Tibial nerve (tissue), 4 donors: Measurements from ENCODE around the gene SLC26A9. TPM values are rescaled to one million over a fixed set of nuclear protein-coding genes. Genes with fewer than 3 reads are reported as not detected.

Experiments used
- DNase-seq, 2 donors: peaks; one replicate each; pipeline ENCODE4 v3.0.0-alpha.2; 2019; ENCODE audit warnings: low spot score in 2 of 2
- H3K27ac ChIP-seq, 4 donors: fragments of 200-600 bp; sonication (generic) in 3 of 4; one replicate each; pipeline ENCODE4 v1.5.1; 2017 to 2019; ENCODE audit warnings: mild to moderate bottlenecking in 1 of 4
- H3K27me3 ChIP-seq, 2 donors: fragments of 200-600 bp; sonication (generic) in 1 of 2; one replicate each; pipeline versions ENCODE4 v1.5.1 to v1.6.0; 2017 to 2019
- H3K36me3 ChIP-seq, 3 donors: fragments of 200-600 bp; sonication (generic); one replicate each; pipeline ENCODE4 v1.5.1; 2018 to 2019
- H3K4me1 ChIP-seq, 4 donors: fragments of 200-600 bp; sonication (generic) in 3 of 4; one replicate each; pipeline ENCODE4 v1.5.1; 2017 to 2019
- H3K4me3 ChIP-seq, 4 donors: fragments of 200-600 bp; sonication (generic) in 3 of 4; one replicate each; pipeline ENCODE4 v1.5.1; 2017 to 2019; ENCODE audit warnings: mild to moderate bottlenecking in 1 of 4, moderate library complexity in 1 of 4
- H3K9me3 ChIP-seq, 4 donors: fragments of 200-600 bp; sonication (generic) in 3 of 4; one replicate each; pipeline ENCODE4 v1.5.1; 2017 to 2019
- EP300 ChIP-seq, 2 donors: sonication (generic); formaldehyde crosslinking; IDR thresholded peaks; one replicate each; pipeline ENCODE4 v1.6.1; 2017; ENCODE audit warnings: antibody characterized with exemption in 2 of 2, mild to moderate bottlenecking in 1 of 2
- POLR2A ChIP-seq, 2 donors: fragments of 450-650 bp; IDR thresholded peaks; one replicate each; pipeline ENCODE4 v1.6.1; 2017; ENCODE audit warnings: antibody characterized with exemption in 2 of 2, mild to moderate bottlenecking in 2 of 2, moderate library complexity in 2 of 2
- WGBS, 2 donors: methylation state at CpG; one replicate each; pipeline ENCODE4 v1.1.5; 2018; 5-methylcytosine and 5-hydroxymethylcytosine counted together
- total RNA-seq, 4 donors: library from RNA; depleted of rRNA; stranded (reverse); fragments of >200 nt; gene quantifications; one replicate each; pipeline ENCODE4 v1.1.0, GENCODE V29; 2016
- TF ChIP-seq, protein P1 (sequence below), 5 experiments: fragments of 200-600 bp in 3 of 5; fragments of 450-650 bp in 2 of 5; sonication (generic) in 3 of 5; IDR thresholded peaks; one replicate each; pipeline ENCODE4 v1.5.1; 2016 to 2019; ENCODE audit warnings: antibody characterized with exemption in 5 of 5, mild to moderate bottlenecking in 3 of 5, moderate library complexity in 2 of 5

The SLC26A9 gene
- total RNA-seq, 4 donors from 2014 or later, result not detected

DNA sequence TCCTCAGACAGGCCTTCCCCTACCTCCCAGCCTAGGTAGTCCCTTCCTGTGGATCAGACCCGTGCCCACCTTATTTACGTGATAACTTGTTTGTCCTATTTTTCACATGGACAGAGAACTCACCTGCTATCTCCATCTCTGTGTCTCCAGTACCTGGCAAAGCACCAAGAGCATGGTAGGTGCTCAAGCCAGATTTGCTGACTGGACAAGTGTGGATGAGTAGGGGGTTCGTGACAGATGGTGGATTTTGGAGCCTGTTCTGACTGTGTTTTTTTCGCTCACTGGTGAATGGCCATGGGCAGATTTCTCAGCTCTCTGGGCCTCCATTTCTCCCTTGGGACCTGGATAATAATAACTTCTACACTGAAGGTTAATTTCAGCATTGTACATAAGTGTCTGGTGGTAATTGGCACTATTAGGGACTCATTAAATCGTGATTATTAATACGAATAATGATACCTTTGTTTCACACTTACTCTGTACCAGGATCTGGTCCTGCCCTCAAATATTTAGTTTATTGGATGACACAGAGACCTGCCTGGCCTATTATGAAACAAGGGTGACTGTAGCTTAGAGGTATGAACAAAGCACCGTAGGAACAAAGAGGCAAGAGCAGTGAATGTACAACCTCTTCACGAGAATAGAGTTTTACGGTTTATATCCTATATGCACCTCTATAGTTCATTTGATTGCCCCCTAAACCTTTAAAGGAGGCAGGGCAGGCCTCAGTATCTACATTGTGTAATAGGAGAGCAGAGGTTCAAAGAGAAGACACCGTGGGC lies 24.5 kb upstream of the SLC26A9 start:
- no peak for DNase-seq
- WGBS, 2 donors, result 83 to 84% methylated on average over 10 of the region's 10 CpGs
- Histone ChIP-seq H3K9me3 (no peaks in the 10 kb centered on the region), H3K36me3 (no peaks in the 10 kb centered on the region), H3K4me1 (no peaks in the 10 kb centered on the region), H3K27ac (no peak overlapping the region), H3K4me3 (no peak overlapping the region), H3K27me3 (no peaks in the 10 kb centered on the region)
- TF ChIP-seq EP300 (IDR thresholded peaks at IDR 0.05), result no peak
- TF ChIP-seq, protein P1, sequence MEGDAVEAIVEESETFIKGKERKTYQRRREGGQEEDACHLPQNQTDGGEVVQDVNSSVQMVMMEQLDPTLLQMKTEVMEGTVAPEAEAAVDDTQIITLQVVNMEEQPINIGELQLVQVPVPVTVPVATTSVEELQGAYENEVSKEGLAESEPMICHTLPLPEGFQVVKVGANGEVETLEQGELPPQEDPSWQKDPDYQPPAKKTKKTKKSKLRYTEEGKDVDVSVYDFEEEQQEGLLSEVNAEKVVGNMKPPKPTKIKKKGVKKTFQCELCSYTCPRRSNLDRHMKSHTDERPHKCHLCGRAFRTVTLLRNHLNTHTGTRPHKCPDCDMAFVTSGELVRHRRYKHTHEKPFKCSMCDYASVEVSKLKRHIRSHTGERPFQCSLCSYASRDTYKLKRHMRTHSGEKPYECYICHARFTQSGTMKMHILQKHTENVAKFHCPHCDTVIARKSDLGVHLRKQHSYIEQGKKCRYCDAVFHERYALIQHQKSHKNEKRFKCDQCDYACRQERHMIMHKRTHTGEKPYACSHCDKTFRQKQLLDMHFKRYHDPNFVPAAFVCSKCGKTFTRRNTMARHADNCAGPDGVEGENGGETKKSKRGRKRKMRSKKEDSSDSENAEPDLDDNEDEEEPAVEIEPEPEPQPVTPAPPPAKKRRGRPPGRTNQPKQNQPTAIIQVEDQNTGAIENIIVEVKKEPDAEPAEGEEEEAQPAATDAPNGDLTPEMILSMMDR (IDR thresholded peaks at IDR 0.05), result no peak
- no peak for TF ChIP-seq POLR2A (IDR thresholded peaks at IDR 0.05)

GRCh38 chr1:205965036-205965884 lies 22.0 kb upstream of the SLC26A9 start:
- H3K9me3 ChIP-seq, result no peaks in the 10 kb centered on the region
- peaks cover 0 to 7% (median 0%) of the 10 kb centered on the region in 4 donors for H3K4me1 ChIP-seq
- H3K27me3 ChIP-seq, result no peaks in the 10 kb centered on the region
- H3K4me3 ChIP-seq, result no peak overlapping the region
- no peak for DNase-seq
- H3K36me3 ChIP-seq, result no peaks in the 10 kb centered on the region
- 80 to 84% methylated on average over 13 of the region's 13 CpGs for WGBS, 2 donors
- H3K27ac ChIP-seq, result no peak overlapping the region
- TF ChIP-seq EP300 (IDR thresholded peaks at IDR 0.05) (no peak), POLR2A (IDR thresholded peaks at IDR 0.05) (no peak)
- TF ChIP-seq, protein P1 (IDR thresholded peaks at IDR 0.05), result no peak

- no peak overlapping the region for H3K4me3 ChIP-seq
- no peak for DNase-seq
- 85 to 87% methylated on average over 15 to 16 of the region's 16 CpGs for WGBS, 2 donors
- no peaks in the 10 kb centered on the region for H3K36me3 ChIP-seq
- TF ChIP-seq, protein P1 (IDR thresholded peaks at IDR 0.05), result no peak
- TF ChIP-seq POLR2A (IDR thresholded peaks at IDR 0.05), result no peak
- no peak for TF ChIP-seq EP300 (IDR thresholded peaks at IDR 0.05)
- no peaks in the 10 kb centered on the region for H3K27me3 ChIP-seq
- no peak overlapping the region for H3K27ac ChIP-seq
- no peaks in the 10 kb centered on the region for H3K9me3 ChIP-seq
- H3K4me1 ChIP-seq, result peaks cover 0 to 7% (median 0%) of the 10 kb centered on the region in 4 donors
Measured at GRCh38 chr1:205963352-205964155, 20.3 kb upstream of the SLC26A9 start.

GRCh38 chr1:205962821-205963221 lies 19.6 kb upstream of the SLC26A9 start:
- Histone ChIP-seq H3K27me3 (no peaks in the 10 kb centered on the region), H3K27ac (no peak overlapping the region), H3K4me1 (peaks cover 0 to 7% (median 0%) of the 10 kb centered on the region in 4 donors), H3K4me3 (no peak overlapping the region), H3K9me3 (no peaks in the 10 kb centered on the region), H3K36me3 (no peaks in the 10 kb centered on the region)
- TF ChIP-seq EP300 (IDR thresholded peaks at IDR 0.05) (no peak), POLR2A (IDR thresholded peaks at IDR 0.05) (no peak)
- TF ChIP-seq, protein P1 (IDR thresholded peaks at IDR 0.05), result no peak
- DNase-seq, result no peak
- WGBS, 2 donors, result 81 to 83% methylated on average over 6 of the region's 6 CpGs
